Hematopoietic multipotent progenitor cell treated with erythropoietin and hydrocortisone succinate and interleukin-3 and kit ligand, for 17 days (in vitro differentiated cells): ENCODE measurements around the gene KCNJ11.

ENCODE experiments used
- DNase-seq: peaks from one replicate; pipeline ENCODE4 v3.0.0-alpha.2; 2015; ENCODE audit warnings: low spot score

KCNJ11 gene

GRCh38 chr11:17408641-17409040 is 20.2 kb upstream of the KCNJ11 start:
- DNase-seq = no peak

- DNase-seq = no peak
Measured at GRCh38 chr11:17408026-17408425, 19.6 kb upstream of the KCNJ11 start.

- DNase-seq = no peak
Measured at GRCh38 chr11:17407575-17407974, 19.1 kb upstream of the KCNJ11 start.

- no peak for DNase-seq
Measured at GRCh38 chr11:17406818-17407149, 18.3 kb upstream of the KCNJ11 start.

GRCh38 chr11:17406082-17406817 is 17.8 kb upstream of the KCNJ11 start:
- DNase-seq = no peak

- no peak for DNase-seq
Measured at GRCh38 chr11:17405232-17406005, 17.0 kb upstream of the KCNJ11 start.

GRCh38 chr11:17403980-17404759 is 15.7 kb upstream of the KCNJ11 start:
- no peak for DNase-seq

GRCh38 chr11:17402486-17402885 is 14.0 kb upstream of the KCNJ11 start:
- DNase-seq = no peak

- DNase-seq = no peak
Measured at GRCh38 chr11:17401841-17402240, 13.4 kb upstream of the KCNJ11 start.

GRCh38 chr11:17401316-17401715 is 12.9 kb upstream of the KCNJ11 start:
- DNase-seq = no peak

- no peak for DNase-seq
Measured at GRCh38 chr11:17400048-17400775, 11.8 kb upstream of the KCNJ11 start.

GRCh38 chr11:17399236-17399635 is 10.8 kb upstream of the KCNJ11 start:
- DNase-seq = no peak

GRCh38 chr11:17397311-17398002 is 9.0 kb upstream of the KCNJ11 start:
- no peak for DNase-seq

- no peak for DNase-seq
Measured at GRCh38 chr11:17396598-17397310, 8.3 kb upstream of the KCNJ11 start.

GRCh38 chr11:17395978-17396377 is 7.5 kb upstream of the KCNJ11 start:
- no peak for DNase-seq

- no peak for DNase-seq
Measured at GRCh38 chr11:17395554-17395961, 7.1 kb upstream of the KCNJ11 start.

- DNase-seq = no peak
Measured at GRCh38 chr11:17394743-17395390, 6.4 kb upstream of the KCNJ11 start.

- no peak for DNase-seq
Measured at GRCh38 chr11:17393472-17393871, 5.0 kb upstream of the KCNJ11 start.

- no peak for DNase-seq
Measured at GRCh38 chr11:17392872-17393271, 4.4 kb upstream of the KCNJ11 start.
